Right cardiac atrium (tissue), 5 donors: Measurements from ENCODE around the gene OXCT2. TPM values are rescaled to one million over a fixed set of nuclear protein-coding genes. Genes with fewer than 3 reads are reported as not detected.
A peak's percentile ranks its signal among the peaks of the same experiment; 100 is the strongest.
"Not testable (repeated sequence)": the region's sequence is repeated elsewhere in the genome, so short reads cannot be mapped to it uniquely, and the experiment has no call there.

Source experiments
- ATAC-seq, 2 donors: fragments of 200-7000 bp; cut with Tn5 transposase; one replicate each; pipeline versions ENCODE4 v1.8.0 to v1.9.1; 2020; ENCODE audit warnings: moderate library complexity in 2 of 2, mild to moderate bottlenecking in 1 of 2
- DNase-seq, 3 donors: peaks; one replicate each; pipeline ENCODE4 v3.0.0-alpha.2; 2020
- H3K27ac ChIP-seq: one replicate; pipeline ENCODE4 v1.5.1; 2013; ENCODE audit warnings: mild to moderate bottlenecking, low read length, control low read depth, moderate library complexity
- H3K27me3 ChIP-seq: one replicate; pipeline ENCODE4 v1.6.1; 2013; ENCODE audit not compliant: control insufficient read depth, insufficient read depth
- H3K4me1 ChIP-seq: one replicate; pipeline ENCODE4 v1.6.1; 2013; ENCODE audit warnings: low read length; ENCODE audit not compliant: control insufficient read depth, insufficient read depth
- H3K4me3 ChIP-seq: one replicate; pipeline ENCODE4 v1.5.1; 2013; ENCODE audit warnings: low read length, control low read depth
- H3K9me3 ChIP-seq: one replicate; pipeline ENCODE4 v1.6.1; 2013; ENCODE audit warnings: low read length; ENCODE audit not compliant: control insufficient read depth
- WGBS: extraction: QIAGEN DNeasy Blood & Tissue Kit; methylation state at CpG from one replicate; pipeline ENCODE4 v1.1.7; 2013; 5-methylcytosine and 5-hydroxymethylcytosine counted together
- intact Hi-C, 4 donors: fragments of 100-400 bp; cut with DNase I; formaldehyde crosslinking; loops; one replicate each; pipeline versions ENCODE4 v1.11.0 to v1.14.0; 2022 to 2023
- long read RNA-seq, 4 donors: library from polyadenylated mRNA; unstranded; transcript quantifications; one replicate each; pipeline ENCODE4 v2.0.0, GENCODE V29; 2020 to 2021
- polyA plus RNA-seq: library from polyadenylated mRNA; stranded (reverse); fragments of 200-250 nt; gene quantifications from one replicate; pipeline ENCODE4 v1.2.3, GENCODE V29; 2013
- total RNA-seq, 4 donors: library from RNA; stranded (reverse); fragmentation: NEBNext Ultra II Directional; extraction: Animal tissue kit (Norgen Biotek cat#: 25700); gene quantifications; one replicate each; pipeline ENCODE4 v1.2.1, GENCODE V29; 2021
- donor health status: healthy with polysubstance abuse.
- donor health status: DM: no; HTN: yes; CAD: no.
- donor health status: DM: no; HTN: no; CAD: no.
- donor health status: DM: no; HTN: yes; CAD: no; lungs with severe emphysema.
- donor health status: DM: yes; HTN: yes; CAD: no.

Gene OXCT2
- total RNA-seq, result 10 to 100 TPM in 2 of 4 donors, 1 to 10 TPM in 2; 6.2 to 21.2 (median 11.6) TPM
- polyA plus RNA-seq, result 4.3 TPM
- long read RNA-seq, donor 1, result 0 reads
- long read RNA-seq, donor 2, result 0 reads
- long read RNA-seq, donor 3, transcript OXCT2-201 (1 exons, 1,826 nt), result major isoform, 102 of 102 reads
- long read RNA-seq, donor 3, partial matches to known transcripts, result 0 of 102 reads
- long read RNA-seq, donor 3, other reads (novel, unspliced or antisense), result 0 of 102 reads
- long read RNA-seq, donor 4, transcript OXCT2-201 (1 exons, 1,826 nt), result major isoform, 54 of 54 reads
- long read RNA-seq, donor 4, partial matches to known transcripts, result 0 of 54 reads
- long read RNA-seq, donor 4, other reads (novel, unspliced or antisense), result 0 of 54 reads

- H3K4me3 ChIP-seq, H3K4me1 ChIP-seq, intact Hi-C loops, H3K9me3 ChIP-seq, DNase-seq, H3K27ac ChIP-seq, H3K27me3 ChIP-seq: not testable (repeated sequence)
- ATAC-seq, result peak; percentile 4 to 49
- 4% methylated on average over 30 of the region's 57 CpGs for WGBS
These were observed at the start of gene OXCT2 for GRCh38 chr1:39771022-39771532. OXCT2 (minus strand) TSS chr1:39771348; CDS start chr1:39771255, 93 bp downstream.

GRCh38 chr1:39819091-39819812, 48.1 kb upstream of the OXCT2 start:
- WGBS, result 84% methylated on average over 22 of the region's 22 CpGs
- H3K27ac ChIP-seq, result no peak overlapping the region
- DNase-seq (no peak), ATAC-seq (no peak)
- no peaks in the 10 kb centered on the region for H3K27me3 ChIP-seq
- no peaks in the 10 kb centered on the region for H3K4me1 ChIP-seq
- no peak overlapping the region for H3K4me3 ChIP-seq
- intact Hi-C loops, result loop anchor here in 3 of 4 donors (5.0 to 10.0 kb wide), 3 partner anchors 83 to 153 kb away; partner anchors contain the start of gene MYCL (in 2 of the 3)
- H3K9me3 ChIP-seq, result no peaks in the 10 kb centered on the region

GRCh38 chr1:39818482-39818881, 47.3 kb upstream of the OXCT2 start:
- DNase-seq, result no peak
- 99% methylated on average over 2 of the region's 2 CpGs for WGBS
- Histone ChIP-seq H3K27me3 (no peaks in the 10 kb centered on the region), H3K4me1 (no peaks in the 10 kb centered on the region), H3K27ac (no peak overlapping the region), H3K9me3 (no peaks in the 10 kb centered on the region), H3K4me3 (no peak overlapping the region)
- intact Hi-C loops, result loop anchor here in 3 of 4 donors (5.0 to 10.0 kb wide), 3 partner anchors 84 to 154 kb away; partner anchors contain the start of gene MYCL (in 2 of the 3)
- ATAC-seq, result peak in 1 of 2 donors; percentile 15

GRCh38 chr1:39817091-39817932, 46.2 kb upstream of the OXCT2 start:
- DNase-seq (peak in 2 of 3 donors; percentile 54 to 67), ATAC-seq (peak; percentile 31 to 57)
- intact Hi-C loops, result loop anchor here (2.0 to 10.0 kb wide), 4 partner anchors 85 to 155 kb away; partner anchors contain the start of gene MYCL (in 2 of the 4)
- WGBS, result 65% methylated on average over 18 of the region's 24 CpGs
- H3K27ac ChIP-seq, H3K9me3 ChIP-seq, H3K4me1 ChIP-seq, H3K4me3 ChIP-seq, H3K27me3 ChIP-seq: not testable (repeated sequence)

GRCh38 chr1:39816415-39817090, 45.4 kb upstream of the OXCT2 start:
- Histone ChIP-seq H3K4me3 (no peak overlapping the region), H3K27ac (no peak overlapping the region), H3K9me3 (no peaks in the 10 kb centered on the region), H3K27me3 (no peaks in the 10 kb centered on the region), H3K4me1 (no peaks in the 10 kb centered on the region)
- intact Hi-C loops, result loop anchor here (2.0 to 10.0 kb wide), 4 partner anchors 86 to 156 kb away; partner anchors contain the start of gene MYCL (in 2 of the 4)
- 15% methylated on average over 11 of the region's 11 CpGs for WGBS
- ATAC-seq, result peak; percentile 66 to 80
- DNase-seq, result peak; percentile 62 to 86 (median 82)

GRCh38 chr1:39812913-39813312, 41.8 kb upstream of the OXCT2 start:
- Histone ChIP-seq H3K4me3 (no peak overlapping the region), H3K9me3 (no peaks in the 10 kb centered on the region), H3K4me1 (no peaks in the 10 kb centered on the region), H3K27me3 (no peaks in the 10 kb centered on the region), H3K27ac (no peak overlapping the region)
- DNase-seq, result no peak
- intact Hi-C loops, result loop anchor here in 1 of 4 donors (10.0 kb wide), 1 partner anchor 92 kb away; the partner anchor contains the start of gene MYCL
- ATAC-seq, result no peak
- WGBS, result 60% methylated on average over 3 of the region's 3 CpGs

- DNase-seq, result no peak
- Histone ChIP-seq H3K27me3 (no peaks in the 10 kb centered on the region), H3K9me3 (no peaks in the 10 kb centered on the region), H3K4me3 (no peak overlapping the region), H3K27ac (no peak overlapping the region), H3K4me1 (no peaks in the 10 kb centered on the region)
- WGBS, result 81% methylated on average over 6 of the region's 8 CpGs
- no peak for ATAC-seq
- intact Hi-C loops, result no loop called here
These were observed 37.8 kb upstream of the OXCT2 start for GRCh38 chr1:39808784-39809517.

GRCh38 chr1:39805385-39805784, 34.2 kb upstream of the OXCT2 start:
- Histone ChIP-seq H3K27ac (no peak overlapping the region), H3K4me3 (no peak overlapping the region), H3K9me3 (no peaks in the 10 kb centered on the region), H3K27me3 (no peaks in the 10 kb centered on the region), H3K4me1 (no peaks in the 10 kb centered on the region)
- 95% methylated on average over 2 of the region's 2 CpGs for WGBS
- intact Hi-C loops, result no loop called here
- DNase-seq (no peak), ATAC-seq (no peak)

GRCh38 chr1:39802496-39803260, 31.5 kb upstream of the OXCT2 start:
- WGBS, result 80% methylated on average over 14 of the region's 14 CpGs
- Histone ChIP-seq H3K4me1 (no peaks in the 10 kb centered on the region), H3K4me3 (no peak overlapping the region), H3K9me3 (no peaks in the 10 kb centered on the region), H3K27ac (no peak overlapping the region), H3K27me3 (no peaks in the 10 kb centered on the region)
- DNase-seq, result peak in 1 of 3 donors; percentile 5
- ATAC-seq, result no peak
- intact Hi-C loops, result no loop called here
